ENCODE data around the gene SCN10A. TPM values are rescaled to one million over a fixed set of nuclear protein-coding genes. Genes with fewer than 3 reads are reported as not detected.

Gene SCN10A
- total RNA-seq, 1 experiment from 2014 or later: not detected

DNA sequence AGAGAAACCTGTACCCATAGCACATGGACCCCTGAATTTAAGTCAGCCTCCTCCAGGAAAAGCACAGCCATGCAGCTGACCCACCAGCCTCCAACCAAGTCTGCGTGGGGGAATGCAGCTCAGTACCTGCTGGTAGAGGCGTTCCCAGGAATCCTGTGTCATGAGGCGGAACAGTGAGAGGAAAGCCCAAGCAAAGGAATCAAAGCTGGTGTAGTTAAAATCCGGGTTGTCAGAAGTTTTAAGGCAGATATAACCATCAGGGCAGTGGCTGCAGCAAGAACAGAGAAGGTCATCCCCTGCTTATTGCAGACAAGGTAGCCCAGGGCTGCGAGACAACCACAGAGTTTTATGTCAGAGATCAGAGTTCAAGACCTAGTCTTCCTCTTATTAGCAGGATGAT, 59.1 kb downstream of the SCN10A start:
- CTCF ChIA-PET: interaction anchor here (1.1 to 1.3 kb wide), 2 partner anchors 18 to 243 kb away, joined by 4 to 5 read pairs; no protein-coding TSS in a partner anchor
- H3K27me3 Mint-ChIP-seq (ENCODE audit: low read depth): peaks cover 20% of the 10 kb centered on the region
- TF ChIP-seq CREM (CRISPR knock-in tag; IDR thresholded peaks at IDR 0.05) (no peak), NR3C1 (CRISPR knock-in tag; conservative IDR thresholded peaks at IDR 0.05; ENCODE audit: low read depth) (no peak), ZNF219 (CRISPR knock-in tag; IDR thresholded peaks at IDR 0.05; ENCODE audit: borderline replicate concordance) (no peak), ZNF396 (CRISPR knock-in tag; IDR thresholded peaks at IDR 0.05; ENCODE audit: borderline replicate concordance) (no peak), PRRX2 (CRISPR knock-in tag; IDR thresholded peaks at IDR 0.05) (no peak), ZNF232 (CRISPR knock-in tag; IDR thresholded peaks at IDR 0.05) (no peak), ZNF671 (CRISPR knock-in tag; IDR thresholded peaks at IDR 0.05) (no peak), GTF2I (CRISPR knock-in tag; conservative IDR thresholded peaks at IDR 0.05) (no peak)
- TF ChIP-seq, protein P1, sequence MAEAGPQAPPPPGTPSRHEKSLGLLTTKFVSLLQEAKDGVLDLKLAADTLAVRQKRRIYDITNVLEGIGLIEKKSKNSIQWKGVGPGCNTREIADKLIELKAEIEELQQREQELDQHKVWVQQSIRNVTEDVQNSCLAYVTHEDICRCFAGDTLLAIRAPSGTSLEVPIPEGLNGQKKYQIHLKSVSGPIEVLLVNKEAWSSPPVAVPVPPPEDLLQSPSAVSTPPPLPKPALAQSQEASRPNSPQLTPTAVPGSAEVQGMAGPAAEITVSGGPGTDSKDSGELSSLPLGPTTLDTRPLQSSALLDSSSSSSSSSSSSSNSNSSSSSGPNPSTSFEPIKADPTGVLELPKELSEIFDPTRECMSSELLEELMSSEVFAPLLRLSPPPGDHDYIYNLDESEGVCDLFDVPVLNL (CRISPR knock-in tag; IDR thresholded peaks at IDR 0.05; ENCODE audit: borderline replicate concordance, low read depth): no peak
- TF ChIP-seq, protein P2, sequence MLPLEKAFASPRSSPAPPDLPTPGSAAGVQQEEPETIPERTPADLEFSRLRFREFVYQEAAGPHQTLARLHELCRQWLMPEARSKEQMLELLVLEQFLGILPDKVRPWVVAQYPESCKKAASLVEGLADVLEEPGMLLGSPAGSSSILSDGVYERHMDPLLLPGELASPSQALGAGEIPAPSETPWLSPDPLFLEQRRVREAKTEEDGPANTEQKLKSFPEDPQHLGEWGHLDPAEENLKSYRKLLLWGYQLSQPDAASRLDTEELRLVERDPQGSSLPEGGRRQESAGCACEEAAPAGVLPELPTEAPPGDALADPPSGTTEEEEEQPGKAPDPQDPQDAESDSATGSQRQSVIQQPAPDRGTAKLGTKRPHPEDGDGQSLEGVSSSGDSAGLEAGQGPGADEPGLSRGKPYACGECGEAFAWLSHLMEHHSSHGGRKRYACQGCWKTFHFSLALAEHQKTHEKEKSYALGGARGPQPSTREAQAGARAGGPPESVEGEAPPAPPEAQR (CRISPR knock-in tag; IDR thresholded peaks at IDR 0.05): no peak
- TF ChIP-seq, protein P3, sequence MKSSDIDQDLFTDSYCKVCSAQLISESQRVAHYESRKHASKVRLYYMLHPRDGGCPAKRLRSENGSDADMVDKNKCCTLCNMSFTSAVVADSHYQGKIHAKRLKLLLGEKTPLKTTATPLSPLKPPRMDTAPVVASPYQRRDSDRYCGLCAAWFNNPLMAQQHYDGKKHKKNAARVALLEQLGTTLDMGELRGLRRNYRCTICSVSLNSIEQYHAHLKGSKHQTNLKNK (CRISPR knock-in tag; IDR thresholded peaks at IDR 0.05): no peak
- TF ChIP-seq, protein P4, sequence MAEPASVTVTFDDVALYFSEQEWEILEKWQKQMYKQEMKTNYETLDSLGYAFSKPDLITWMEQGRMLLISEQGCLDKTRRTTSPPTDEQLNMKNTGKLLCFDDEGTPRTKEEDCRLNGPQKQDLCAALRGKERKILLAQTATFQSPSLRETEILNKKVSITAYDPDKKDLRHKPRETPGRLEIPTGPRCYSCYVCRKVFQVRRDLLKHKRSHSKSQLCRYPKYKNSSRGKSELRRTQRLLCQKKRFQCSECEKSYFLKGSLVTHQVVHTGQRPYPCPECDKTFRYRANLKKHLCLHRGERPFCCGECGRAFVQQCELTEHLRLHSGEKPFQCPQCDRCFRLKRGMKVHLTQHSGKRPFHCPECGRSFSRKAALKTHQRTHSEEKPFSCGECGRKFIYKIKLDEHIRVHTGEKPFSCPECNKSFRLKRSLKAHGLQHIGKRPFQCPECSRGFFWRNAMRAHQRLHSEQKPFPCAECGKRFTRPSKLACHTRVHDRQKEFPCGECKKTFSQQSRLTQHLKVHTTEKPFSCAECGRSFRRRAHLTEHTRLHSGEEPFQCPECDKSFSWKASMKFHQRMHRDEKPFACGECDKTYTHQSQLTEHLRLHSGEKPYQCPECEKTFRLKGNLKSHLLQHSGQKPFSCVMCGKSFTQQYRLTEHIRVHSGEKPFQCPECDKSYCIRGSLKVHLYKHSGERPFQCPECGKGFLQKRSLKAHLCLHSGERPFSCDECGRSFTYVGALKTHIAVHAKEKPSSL (CRISPR knock-in tag; conservative IDR thresholded peaks at IDR 0.05): no peak
- TF ChIP-seq, protein P5, sequence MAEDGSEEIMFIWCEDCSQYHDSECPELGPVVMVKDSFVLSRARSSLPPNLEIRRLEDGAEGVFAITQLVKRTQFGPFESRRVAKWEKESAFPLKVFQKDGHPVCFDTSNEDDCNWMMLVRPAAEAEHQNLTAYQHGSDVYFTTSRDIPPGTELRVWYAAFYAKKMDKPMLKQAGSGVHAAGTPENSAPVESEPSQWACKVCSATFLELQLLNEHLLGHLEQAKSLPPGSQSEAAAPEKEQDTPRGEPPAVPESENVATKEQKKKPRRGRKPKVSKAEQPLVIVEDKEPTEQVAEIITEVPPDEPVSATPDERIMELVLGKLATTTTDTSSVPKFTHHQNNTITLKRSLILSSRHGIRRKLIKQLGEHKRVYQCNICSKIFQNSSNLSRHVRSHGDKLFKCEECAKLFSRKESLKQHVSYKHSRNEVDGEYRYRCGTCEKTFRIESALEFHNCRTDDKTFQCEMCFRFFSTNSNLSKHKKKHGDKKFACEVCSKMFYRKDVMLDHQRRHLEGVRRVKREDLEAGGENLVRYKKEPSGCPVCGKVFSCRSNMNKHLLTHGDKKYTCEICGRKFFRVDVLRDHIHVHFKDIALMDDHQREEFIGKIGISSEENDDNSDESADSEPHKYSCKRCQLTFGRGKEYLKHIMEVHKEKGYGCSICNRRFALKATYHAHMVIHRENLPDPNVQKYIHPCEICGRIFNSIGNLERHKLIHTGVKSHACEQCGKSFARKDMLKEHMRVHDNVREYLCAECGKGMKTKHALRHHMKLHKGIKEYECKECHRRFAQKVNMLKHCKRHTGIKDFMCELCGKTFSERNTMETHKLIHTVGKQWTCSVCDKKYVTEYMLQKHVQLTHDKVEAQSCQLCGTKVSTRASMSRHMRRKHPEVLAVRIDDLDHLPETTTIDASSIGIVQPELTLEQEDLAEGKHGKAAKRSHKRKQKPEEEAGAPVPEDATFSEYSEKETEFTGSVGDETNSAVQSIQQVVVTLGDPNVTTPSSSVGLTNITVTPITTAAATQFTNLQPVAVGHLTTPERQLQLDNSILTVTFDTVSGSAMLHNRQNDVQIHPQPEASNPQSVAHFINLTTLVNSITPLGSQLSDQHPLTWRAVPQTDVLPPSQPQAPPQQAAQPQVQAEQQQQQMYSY (CRISPR knock-in tag; IDR thresholded peaks at IDR 0.05): no peak
- TF ChIP-seq, protein P6, sequence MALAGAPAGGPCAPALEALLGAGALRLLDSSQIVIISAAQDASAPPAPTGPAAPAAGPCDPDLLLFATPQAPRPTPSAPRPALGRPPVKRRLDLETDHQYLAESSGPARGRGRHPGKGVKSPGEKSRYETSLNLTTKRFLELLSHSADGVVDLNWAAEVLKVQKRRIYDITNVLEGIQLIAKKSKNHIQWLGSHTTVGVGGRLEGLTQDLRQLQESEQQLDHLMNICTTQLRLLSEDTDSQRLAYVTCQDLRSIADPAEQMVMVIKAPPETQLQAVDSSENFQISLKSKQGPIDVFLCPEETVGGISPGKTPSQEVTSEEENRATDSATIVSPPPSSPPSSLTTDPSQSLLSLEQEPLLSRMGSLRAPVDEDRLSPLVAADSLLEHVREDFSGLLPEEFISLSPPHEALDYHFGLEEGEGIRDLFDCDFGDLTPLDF (CRISPR knock-in tag; IDR thresholded peaks at IDR 0.05): no peak
- TF ChIP-seq, protein P7, sequence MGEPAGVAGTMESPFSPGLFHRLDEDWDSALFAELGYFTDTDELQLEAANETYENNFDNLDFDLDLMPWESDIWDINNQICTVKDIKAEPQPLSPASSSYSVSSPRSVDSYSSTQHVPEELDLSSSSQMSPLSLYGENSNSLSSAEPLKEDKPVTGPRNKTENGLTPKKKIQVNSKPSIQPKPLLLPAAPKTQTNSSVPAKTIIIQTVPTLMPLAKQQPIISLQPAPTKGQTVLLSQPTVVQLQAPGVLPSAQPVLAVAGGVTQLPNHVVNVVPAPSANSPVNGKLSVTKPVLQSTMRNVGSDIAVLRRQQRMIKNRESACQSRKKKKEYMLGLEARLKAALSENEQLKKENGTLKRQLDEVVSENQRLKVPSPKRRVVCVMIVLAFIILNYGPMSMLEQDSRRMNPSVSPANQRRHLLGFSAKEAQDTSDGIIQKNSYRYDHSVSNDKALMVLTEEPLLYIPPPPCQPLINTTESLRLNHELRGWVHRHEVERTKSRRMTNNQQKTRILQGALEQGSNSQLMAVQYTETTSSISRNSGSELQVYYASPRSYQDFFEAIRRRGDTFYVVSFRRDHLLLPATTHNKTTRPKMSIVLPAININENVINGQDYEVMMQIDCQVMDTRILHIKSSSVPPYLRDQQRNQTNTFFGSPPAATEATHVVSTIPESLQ (CRISPR knock-in tag; IDR thresholded peaks at IDR 0.05): no peak
- TF ChIP-seq, protein P8, sequence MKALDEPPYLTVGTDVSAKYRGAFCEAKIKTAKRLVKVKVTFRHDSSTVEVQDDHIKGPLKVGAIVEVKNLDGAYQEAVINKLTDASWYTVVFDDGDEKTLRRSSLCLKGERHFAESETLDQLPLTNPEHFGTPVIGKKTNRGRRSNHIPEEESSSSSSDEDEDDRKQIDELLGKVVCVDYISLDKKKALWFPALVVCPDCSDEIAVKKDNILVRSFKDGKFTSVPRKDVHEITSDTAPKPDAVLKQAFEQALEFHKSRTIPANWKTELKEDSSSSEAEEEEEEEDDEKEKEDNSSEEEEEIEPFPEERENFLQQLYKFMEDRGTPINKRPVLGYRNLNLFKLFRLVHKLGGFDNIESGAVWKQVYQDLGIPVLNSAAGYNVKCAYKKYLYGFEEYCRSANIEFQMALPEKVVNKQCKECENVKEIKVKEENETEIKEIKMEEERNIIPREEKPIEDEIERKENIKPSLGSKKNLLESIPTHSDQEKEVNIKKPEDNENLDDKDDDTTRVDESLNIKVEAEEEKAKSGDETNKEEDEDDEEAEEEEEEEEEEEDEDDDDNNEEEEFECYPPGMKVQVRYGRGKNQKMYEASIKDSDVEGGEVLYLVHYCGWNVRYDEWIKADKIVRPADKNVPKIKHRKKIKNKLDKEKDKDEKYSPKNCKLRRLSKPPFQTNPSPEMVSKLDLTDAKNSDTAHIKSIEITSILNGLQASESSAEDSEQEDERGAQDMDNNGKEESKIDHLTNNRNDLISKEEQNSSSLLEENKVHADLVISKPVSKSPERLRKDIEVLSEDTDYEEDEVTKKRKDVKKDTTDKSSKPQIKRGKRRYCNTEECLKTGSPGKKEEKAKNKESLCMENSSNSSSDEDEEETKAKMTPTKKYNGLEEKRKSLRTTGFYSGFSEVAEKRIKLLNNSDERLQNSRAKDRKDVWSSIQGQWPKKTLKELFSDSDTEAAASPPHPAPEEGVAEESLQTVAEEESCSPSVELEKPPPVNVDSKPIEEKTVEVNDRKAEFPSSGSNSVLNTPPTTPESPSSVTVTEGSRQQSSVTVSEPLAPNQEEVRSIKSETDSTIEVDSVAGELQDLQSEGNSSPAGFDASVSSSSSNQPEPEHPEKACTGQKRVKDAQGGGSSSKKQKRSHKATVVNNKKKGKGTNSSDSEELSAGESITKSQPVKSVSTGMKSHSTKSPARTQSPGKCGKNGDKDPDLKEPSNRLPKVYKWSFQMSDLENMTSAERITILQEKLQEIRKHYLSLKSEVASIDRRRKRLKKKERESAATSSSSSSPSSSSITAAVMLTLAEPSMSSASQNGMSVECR (CRISPR knock-in tag; IDR thresholded peaks at IDR 0.05; ENCODE audit: borderline replicate concordance): no peak
- TF ChIP-seq, protein P9, sequence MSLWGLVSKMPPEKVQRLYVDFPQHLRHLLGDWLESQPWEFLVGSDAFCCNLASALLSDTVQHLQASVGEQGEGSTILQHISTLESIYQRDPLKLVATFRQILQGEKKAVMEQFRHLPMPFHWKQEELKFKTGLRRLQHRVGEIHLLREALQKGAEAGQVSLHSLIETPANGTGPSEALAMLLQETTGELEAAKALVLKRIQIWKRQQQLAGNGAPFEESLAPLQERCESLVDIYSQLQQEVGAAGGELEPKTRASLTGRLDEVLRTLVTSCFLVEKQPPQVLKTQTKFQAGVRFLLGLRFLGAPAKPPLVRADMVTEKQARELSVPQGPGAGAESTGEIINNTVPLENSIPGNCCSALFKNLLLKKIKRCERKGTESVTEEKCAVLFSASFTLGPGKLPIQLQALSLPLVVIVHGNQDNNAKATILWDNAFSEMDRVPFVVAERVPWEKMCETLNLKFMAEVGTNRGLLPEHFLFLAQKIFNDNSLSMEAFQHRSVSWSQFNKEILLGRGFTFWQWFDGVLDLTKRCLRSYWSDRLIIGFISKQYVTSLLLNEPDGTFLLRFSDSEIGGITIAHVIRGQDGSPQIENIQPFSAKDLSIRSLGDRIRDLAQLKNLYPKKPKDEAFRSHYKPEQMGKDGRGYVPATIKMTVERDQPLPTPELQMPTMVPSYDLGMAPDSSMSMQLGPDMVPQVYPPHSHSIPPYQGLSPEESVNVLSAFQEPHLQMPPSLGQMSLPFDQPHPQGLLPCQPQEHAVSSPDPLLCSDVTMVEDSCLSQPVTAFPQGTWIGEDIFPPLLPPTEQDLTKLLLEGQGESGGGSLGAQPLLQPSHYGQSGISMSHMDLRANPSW (CRISPR knock-in tag; conservative IDR thresholded peaks at IDR 0.05; ENCODE audit: low read depth): no peak

More for the DNA sequence above, 59.1 kb downstream of the SCN10A start:
- POLR2A ChIA-PET: no interaction called here
- no peak for DNase-seq (ENCODE audit: low spot score)
- Mint-ChIP-seq H3K4me1 (no peaks in the 10 kb centered on the region), H3K36me3 (no peaks in the 10 kb centered on the region), H3K9me3 (peaks cover 17% of the 10 kb centered on the region), H3K4me3 (no peak overlapping the region), H3K27ac (no peak overlapping the region)
- ATAC-seq: no peak
